ENCODE measurements around the gene ERG28.

DNA sequence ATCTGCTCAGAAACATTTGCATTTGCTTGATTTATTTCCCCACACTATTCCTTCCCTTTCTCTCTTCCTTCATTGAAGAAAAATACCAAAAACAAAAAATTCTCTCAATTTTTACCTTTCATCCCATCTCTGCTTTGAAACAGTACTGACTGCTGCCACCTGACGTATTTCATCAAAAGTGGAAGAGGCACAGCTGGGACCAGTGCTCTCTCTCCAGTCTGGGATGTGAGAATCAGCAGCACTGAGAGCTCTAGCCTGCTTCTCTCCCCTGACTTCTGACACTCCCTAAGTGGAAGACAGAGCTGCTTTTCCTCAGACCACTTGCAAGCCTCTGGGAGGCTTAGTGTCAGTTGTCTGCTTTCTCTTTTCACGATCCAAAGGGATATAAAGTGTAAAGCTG is 37.2 kb upstream of the ERG28 start:
- TF ChIP-seq EZH2 (IDR thresholded peaks at IDR 0.05; ENCODE audit: insufficient read depth, poor library complexity, severe bottlenecking) (no peak), EZH2phosphoT487 (IDR thresholded peaks at IDR 0.05; ENCODE audit: insufficient read depth, low read depth) (no peak)
